ENCODE results near the gene MORN1. TPM values are rescaled to one million over a fixed set of nuclear protein-coding genes. Genes with fewer than 3 reads are reported as not detected.
A peak's percentile ranks its signal among the peaks of the same experiment; 100 is the strongest.

The MORN1 gene
- total and polyA plus RNA-seq, 2 of the 8 experiments (the other 6 are each of a cell fraction or from before 2014, with no cell fraction given): 5.0 to 9.1 TPM

- H3K36me3 ChIP-seq (ENCODE audit: control insufficient read depth in 2 of 4, insufficient read depth in 4 of 4, low read length in 3 of 4): no peaks in the 10 kb centered on the region
- no peak overlapping the region for H2BK12ac ChIP-seq (ENCODE audit: low read depth, low read length)
- no peak overlapping the region for H2BK5ac ChIP-seq (ENCODE audit: low read depth, low read length)
- H3K18ac ChIP-seq (ENCODE audit: extremely low read depth, low read length): no peak overlapping the region
- no peak overlapping the region for H4K5ac ChIP-seq (ENCODE audit: insufficient read length, low read depth, low read length)
- H3K27ac ChIP-seq (ENCODE audit: low read depth, low read length): no peak overlapping the region
- no peak for DNase-seq (ENCODE audit: low read depth in 1 of 2, low spot score in 2 of 2)
- ChIA-PET CTCF (ENCODE audit: partially characterized antibody) (interaction anchor here (1.7 kb wide), 1 partner anchor 42 kb away, joined by 5 read pairs; no protein-coding TSS in a partner anchor), POLR2A (ENCODE audit: partially characterized antibody) (interaction anchor here (1.1 kb wide), 1 partner anchor 11 kb away, joined by 4 read pairs; no protein-coding TSS in a partner anchor)
- no peak overlapping the region for H4K91ac ChIP-seq (replicated peaks; ENCODE audit: insufficient read length, low read length)
- no peak for FAIRE-seq
- no peaks in the 10 kb centered on the region for H3K79me1 ChIP-seq (ENCODE audit: low read depth, low read length)
- no peak overlapping the region for H2AK5ac ChIP-seq (ENCODE audit: low read depth, low read length)
- no peak overlapping the region for H2BK20ac ChIP-seq (ENCODE audit: low read length)
- no peak overlapping the region for H3K9ac ChIP-seq (replicated peaks in 1 of 4; ENCODE audit: extremely low read depth in 1 of 4, low read depth in 3 of 4, low read length in 3 of 4)
- no peaks in the 10 kb centered on the region for H3K27me3 ChIP-seq (replicated peaks in 1 of 4; ENCODE audit: control insufficient read depth in 3 of 4, extremely low read depth in 1 of 4, insufficient read depth in 3 of 4, low read length in 3 of 4)
- H4K8ac ChIP-seq (ENCODE audit: extremely low read depth, insufficient read depth, low read length): peak overlapping the region; percentile 46
- no peak overlapping the region for H3K4me3 ChIP-seq (ENCODE audit: extremely low read depth in 1 of 4, insufficient read depth in 2 of 4, low read depth in 3 of 4, low read length in 4 of 4)
- H3K4me2 ChIP-seq (ENCODE audit: insufficient read depth in 1 of 2, low read depth in 2 of 2, low read length in 2 of 2): no peak overlapping the region
- H3K14ac ChIP-seq (ENCODE audit: insufficient read length): no peak overlapping the region
- no peak overlapping the region for H3K4ac ChIP-seq (replicated peaks; ENCODE audit: insufficient read length, low read depth, low read length)
- H3K9me3 ChIP-seq (ENCODE audit: insufficient read depth in 2 of 2, low read depth in 1 of 2, low read length in 1 of 2): no peaks in the 10 kb centered on the region
- H2BK15ac ChIP-seq (ENCODE audit: low read length): no peak overlapping the region
- no peaks in the 10 kb centered on the region for H3K23me2 ChIP-seq (ENCODE audit: low read depth, low read length)
- H3K56ac ChIP-seq (replicated peaks; ENCODE audit: insufficient read length, low read depth, low read length): no peak overlapping the region
- WGBS, 2 experiments (ENCODE audit: extremely low coverage in 1 of 2, insufficient coverage in 1 of 2, insufficient read length in 1 of 2, insufficient replicate concordance in 2 of 2, low coverage in 1 of 2, low lambda C conversion rate in 2 of 2, missing lambda C conversion rate in 1 of 2): 91% methylated on average over 37 of the region's 45 CpGs; no CpG with 5 or more reads in 1 of the 2 experiments
- no peak overlapping the region for H2BK120ac ChIP-seq (replicated peaks; ENCODE audit: low read depth, low read length)
- no peaks in the 10 kb centered on the region for H4K20me1 ChIP-seq (replicated peaks in 1 of 2; ENCODE audit: control insufficient read depth in 1 of 2, insufficient read depth in 2 of 2, low read length in 2 of 2)
- no peak overlapping the region for H2AFZ ChIP-seq (ENCODE audit: low read length)
- no peaks in the 10 kb centered on the region for H3K79me2 ChIP-seq (ENCODE audit: control insufficient read depth in 1 of 2, insufficient read depth in 2 of 2, low read length in 2 of 2)
- H3K4me1 ChIP-seq (replicated peaks in 1 of 4; ENCODE audit: control insufficient read depth in 3 of 4, insufficient read depth in 4 of 4, low read length in 3 of 4): no peaks in the 10 kb centered on the region
- H3K23ac ChIP-seq (ENCODE audit: insufficient read length): no peak overlapping the region
- no peak for TF ChIP-seq NRF1 (IDR thresholded peaks at IDR 0.05; ENCODE audit: low read depth, low read length)
- no peak for TF ChIP-seq EGR1 (IDR thresholded peaks at IDR 0.05; ENCODE audit: borderline replicate concordance, low read depth, low read length)
- no peak for TF ChIP-seq TEAD4 (IDR thresholded peaks at IDR 0.05; ENCODE audit: low read depth, low read length)
- TF ChIP-seq SAP30 (IDR thresholded peaks at IDR 0.05; ENCODE audit: insufficient read depth, insufficient replicate concordance, low read length): no peak
- no peak for TF ChIP-seq USF2 (IDR thresholded peaks at IDR 0.05; ENCODE audit: low read length)
- no peak for TF ChIP-seq RXRA (IDR thresholded peaks at IDR 0.05; ENCODE audit: insufficient read depth, low read depth, low read length)
- TF ChIP-seq RBBP5 (IDR thresholded peaks at IDR 0.05; ENCODE audit: borderline replicate concordance, low read depth, low read length): no peak
- TF ChIP-seq SIRT6 (IDR thresholded peaks at IDR 0.05; ENCODE audit: low read length): no peak
- no peak for TF ChIP-seq CHD1 (IDR thresholded peaks at IDR 0.05; ENCODE audit: low read depth, low read length)
- TF ChIP-seq FOSL1 (IDR thresholded peaks at IDR 0.05; ENCODE audit: insufficient read depth, low read depth, low read length): no peak
- TF ChIP-seq CEBPB (IDR thresholded peaks at IDR 0.05; ENCODE audit: low read depth, low read length): no peak
- no peak for TF ChIP-seq ZNF274 (IDR thresholded peaks at IDR 0.05; ENCODE audit: borderline replicate concordance, extremely low read depth, low read length)
Observed at GRCh38 chr1:2339206-2340085, 51.9 kb downstream of the MORN1 start.

All from H1 (cell line).